RWPE2 (cell line): Measurements from ENCODE around the gene SP140L.
"Not testable (repeated sequence)": the region's sequence is repeated elsewhere in the genome, so short reads cannot be mapped to it uniquely, and the experiment has no call there.

Experiments
- ATAC-seq: fragments of 200-7000 bp; cut with Tn5 transposase; 3 replicates; pipeline ENCODE4 v1.9.1; 2021; ENCODE audit warnings: low read depth
- DNase-seq: peaks from one replicate; pipeline ENCODE4 v3.0.0-alpha.2; 2020; ENCODE audit warnings: low spot score
- H3K27ac ChIP-seq: fragments of 450-650 bp; 2 replicates; pipeline ENCODE4 v1.5.1; 2017; ENCODE audit warnings: mild to moderate bottlenecking; ENCODE audit not compliant: poor library complexity, severe bottlenecking
- H3K27me3 ChIP-seq: fragments of 250-450 bp; sonication (Bioruptor Pico); 2 replicates; pipeline ENCODE4 v1.5.1; 2021; ENCODE audit warnings: mild to moderate bottlenecking, moderate library complexity; ENCODE audit not compliant: insufficient read depth, poor library complexity, severe bottlenecking
- H3K36me3 ChIP-seq: fragments of 250-450 bp; sonication (Bioruptor Pico); 2 replicates; pipeline ENCODE4 v1.5.1; 2020; ENCODE audit warnings: low read depth, mild to moderate bottlenecking, moderate library complexity
- H3K4me1 ChIP-seq: fragments of 250-450 bp; sonication (Bioruptor Pico); 2 replicates; pipeline ENCODE4 v1.5.1; 2021; ENCODE audit warnings: mild to moderate bottlenecking, moderate library complexity; ENCODE audit not compliant: insufficient read depth, poor library complexity, severe bottlenecking
- H3K4me3 ChIP-seq: fragments of 250-450 bp; sonication (Bioruptor Pico); 2 replicates; pipeline ENCODE4 v1.5.1; 2021; ENCODE audit warnings: mild to moderate bottlenecking, moderate library complexity; ENCODE audit not compliant: severe bottlenecking
- H3K9me3 ChIP-seq: fragments of 250-450 bp; sonication (Bioruptor Pico); 2 replicates; pipeline ENCODE4 v1.5.1; 2021; ENCODE audit warnings: mild to moderate bottlenecking, moderate library complexity; ENCODE audit not compliant: severe bottlenecking
- CTCF ChIP-seq: fragments of 450-650 bp; IDR thresholded peaks from one replicate; pipeline ENCODE4 v1.5.1; 2017; ENCODE audit warnings: mild to moderate bottlenecking, moderate library complexity; ENCODE audit not compliant: poor library complexity, severe bottlenecking

SP140L gene

GRCh38 chr2:230326453-230327417, at the start of gene SP140L:
SP140L (plus strand) TSS chr2:230327193; CDS start chr2:230327270, 77 bp downstream.
- peaks cover 8% of the 10 kb centered on the region for H3K4me1 ChIP-seq
- peaks cover 13% of the 10 kb centered on the region for H3K36me3 ChIP-seq
- no peaks in the 10 kb centered on the region for H3K27me3 ChIP-seq
- DNase-seq (peak; percentile 79), ATAC-seq (peak; percentile 98)
- peak within 1 kb of the TSS; percentile 38 for H3K27ac ChIP-seq
- TF ChIP-seq CTCF = no peak
- H3K9me3 ChIP-seq = no peaks in the 10 kb centered on the region
- H3K4me3 ChIP-seq = peak within 1 kb of the TSS; percentile 39

- DNase-seq (no peak), ATAC-seq (no peak)
- Histone ChIP-seq H3K36me3 (no peaks in the 10 kb centered on the region), H3K27ac (no peak overlapping the region), H3K4me3 (no peak overlapping the region), H3K27me3 (no peaks in the 10 kb centered on the region), H3K4me1 (no peaks in the 10 kb centered on the region), H3K9me3 (no peaks in the 10 kb centered on the region)
- TF ChIP-seq CTCF = no peak
Measured at GRCh38 chr2:230282936-230283335, 44.1 kb upstream of the SP140L start.

GRCh38 chr2:230286048-230286447, 40.9 kb upstream of the SP140L start:
- Histone ChIP-seq H3K27ac (no peak overlapping the region), H3K4me3 (no peak overlapping the region), H3K27me3 (no peaks in the 10 kb centered on the region), H3K4me1 (no peaks in the 10 kb centered on the region), H3K36me3 (no peaks in the 10 kb centered on the region), H3K9me3 (no peaks in the 10 kb centered on the region)
- no peak for TF ChIP-seq CTCF
- no peak for ATAC-seq
- no peak for DNase-seq

GRCh38 chr2:230289311-230289710, 37.7 kb upstream of the SP140L start:
- H3K27ac ChIP-seq, H3K4me3 ChIP-seq, H3K36me3 ChIP-seq, ATAC-seq, H3K27me3 ChIP-seq, DNase-seq, H3K4me1 ChIP-seq, H3K9me3 ChIP-seq: not testable (repeated sequence)

- ATAC-seq = no peak
- H3K27ac ChIP-seq = no peak overlapping the region
- DNase-seq = no peak
- no peak for TF ChIP-seq CTCF
- H3K9me3 ChIP-seq = no peaks in the 10 kb centered on the region
- H3K27me3 ChIP-seq = no peaks in the 10 kb centered on the region
- H3K36me3 ChIP-seq = no peaks in the 10 kb centered on the region
- no peak overlapping the region for H3K4me3 ChIP-seq
- H3K4me1 ChIP-seq = no peaks in the 10 kb centered on the region
Measured at GRCh38 chr2:230295192-230295591, 31.8 kb upstream of the SP140L start.
